PFSK-1 (cell line): ENCODE measurements around the gene AKAP13.

Source experiments
- FOXP2 ChIP-seq: optimal IDR thresholded peaks from 2 replicates; pipeline ENCODE3; 2011; ENCODE audit warnings: borderline replicate concordance, control low read depth, inconsistent platforms; ENCODE audit not compliant: insufficient read depth; ENCODE audit errors: extremely low read length, extremely low read depth
- POLR2AphosphoS5 ChIP-seq: IDR thresholded peaks from 2 replicates; pipeline ENCODE4 v1.6.1; 2012; ENCODE audit warnings: low read depth, mild to moderate bottlenecking, control low read depth, low read length, moderate library complexity
- SIN3A ChIP-seq: IDR thresholded peaks from 2 replicates; pipeline ENCODE4 v1.6.1; 2012; ENCODE audit warnings: mild to moderate bottlenecking, low read length, moderate library complexity, borderline replicate concordance; ENCODE audit not compliant: insufficient read depth
- TAF1 ChIP-seq: IDR thresholded peaks from 2 replicates; pipeline ENCODE4 v1.6.1; 2012; ENCODE audit warnings: low read length, control low read depth, borderline replicate concordance; ENCODE audit not compliant: insufficient read depth
- TF ChIP-seq, protein P1 (sequence below), 2 experiments: IDR thresholded peaks; 2 replicates each; pipeline versions ENCODE4 v1.6.1 to v1.8.0; 2011 to 2012; ENCODE audit warnings: low read depth in 2 of 2, low read length in 2 of 2, control low read depth in 1 of 2, inconsistent platforms in 1 of 2, mild to moderate bottlenecking in 1 of 2, moderate library complexity in 1 of 2; ENCODE audit not compliant: insufficient read depth in 1 of 2

AKAP13 gene

DNA sequence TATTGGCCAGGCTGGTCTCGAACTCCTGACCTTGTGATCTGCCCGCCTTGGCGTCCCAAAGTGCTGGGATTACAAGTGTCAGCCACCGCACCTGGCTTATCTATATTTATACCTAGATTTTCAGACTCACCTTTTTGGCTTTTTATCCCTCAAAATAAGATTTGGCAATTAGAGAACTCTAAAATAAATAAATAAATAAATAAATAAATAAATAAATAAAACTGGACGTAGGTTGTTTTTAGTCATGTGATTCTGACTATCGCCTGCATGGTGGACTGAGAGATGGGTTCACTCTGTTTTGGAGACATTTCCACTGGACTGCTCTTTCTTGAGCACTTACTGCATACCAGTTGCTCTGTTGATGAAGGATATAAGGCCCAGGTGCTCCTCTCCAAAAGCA, 46.2 kb upstream of the AKAP13 start:
- TF ChIP-seq SIN3A (no peak), TAF1 (no peak), FOXP2 (no peak), POLR2AphosphoS5 (no peak)
- TF ChIP-seq, protein P1, sequence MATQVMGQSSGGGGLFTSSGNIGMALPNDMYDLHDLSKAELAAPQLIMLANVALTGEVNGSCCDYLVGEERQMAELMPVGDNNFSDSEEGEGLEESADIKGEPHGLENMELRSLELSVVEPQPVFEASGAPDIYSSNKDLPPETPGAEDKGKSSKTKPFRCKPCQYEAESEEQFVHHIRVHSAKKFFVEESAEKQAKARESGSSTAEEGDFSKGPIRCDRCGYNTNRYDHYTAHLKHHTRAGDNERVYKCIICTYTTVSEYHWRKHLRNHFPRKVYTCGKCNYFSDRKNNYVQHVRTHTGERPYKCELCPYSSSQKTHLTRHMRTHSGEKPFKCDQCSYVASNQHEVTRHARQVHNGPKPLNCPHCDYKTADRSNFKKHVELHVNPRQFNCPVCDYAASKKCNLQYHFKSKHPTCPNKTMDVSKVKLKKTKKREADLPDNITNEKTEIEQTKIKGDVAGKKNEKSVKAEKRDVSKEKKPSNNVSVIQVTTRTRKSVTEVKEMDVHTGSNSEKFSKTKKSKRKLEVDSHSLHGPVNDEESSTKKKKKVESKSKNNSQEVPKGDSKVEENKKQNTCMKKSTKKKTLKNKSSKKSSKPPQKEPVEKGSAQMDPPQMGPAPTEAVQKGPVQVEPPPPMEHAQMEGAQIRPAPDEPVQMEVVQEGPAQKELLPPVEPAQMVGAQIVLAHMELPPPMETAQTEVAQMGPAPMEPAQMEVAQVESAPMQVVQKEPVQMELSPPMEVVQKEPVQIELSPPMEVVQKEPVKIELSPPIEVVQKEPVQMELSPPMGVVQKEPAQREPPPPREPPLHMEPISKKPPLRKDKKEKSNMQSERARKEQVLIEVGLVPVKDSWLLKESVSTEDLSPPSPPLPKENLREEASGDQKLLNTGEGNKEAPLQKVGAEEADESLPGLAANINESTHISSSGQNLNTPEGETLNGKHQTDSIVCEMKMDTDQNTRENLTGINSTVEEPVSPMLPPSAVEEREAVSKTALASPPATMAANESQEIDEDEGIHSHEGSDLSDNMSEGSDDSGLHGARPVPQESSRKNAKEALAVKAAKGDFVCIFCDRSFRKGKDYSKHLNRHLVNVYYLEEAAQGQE (IDR thresholded peaks at IDR 0.05; ENCODE audit: insufficient read depth in 1 of 2, low read depth in 2 of 2, low read length in 2 of 2), result no peak

DNA sequence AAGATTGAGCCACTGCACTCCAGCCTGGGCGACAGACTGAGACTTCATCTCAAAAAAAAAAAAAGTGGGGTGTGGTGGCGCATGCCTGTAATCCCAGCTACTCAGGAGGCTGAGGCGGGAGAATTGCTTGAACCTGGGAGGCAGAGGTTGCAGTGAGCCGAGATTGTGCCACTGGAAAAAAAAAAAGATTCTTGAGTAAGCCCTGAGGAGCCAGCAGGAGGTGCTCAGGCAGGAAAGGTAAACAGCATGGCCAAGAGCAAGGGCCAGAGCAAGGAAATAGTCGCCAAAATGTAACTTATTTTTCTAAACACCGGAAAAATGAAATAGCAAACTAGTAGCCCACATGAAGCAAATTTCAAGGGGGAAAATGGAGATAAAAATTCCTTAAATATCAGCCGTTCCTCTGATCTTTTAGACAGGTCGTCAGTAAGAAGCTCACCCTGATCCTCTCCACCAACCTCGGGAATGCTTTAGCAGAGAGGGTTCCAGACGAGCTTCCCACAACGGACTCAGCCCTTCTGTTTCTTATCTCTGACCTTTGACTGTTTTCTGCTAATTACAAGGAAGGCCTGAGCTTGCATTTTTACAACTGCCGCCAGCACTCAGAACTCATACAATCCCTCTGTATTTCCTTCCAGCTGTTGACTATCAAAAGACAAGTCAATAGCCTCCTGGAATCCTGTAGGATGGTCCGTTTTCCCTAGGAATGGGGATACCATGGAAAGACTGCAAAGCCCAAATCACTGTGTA, 45.0 kb upstream of the AKAP13 start:
- TF ChIP-seq, protein P1 (IDR thresholded peaks at IDR 0.05; ENCODE audit: insufficient read depth in 1 of 2, low read depth in 2 of 2, low read length in 2 of 2), result no peak
- TF ChIP-seq SIN3A (no peak), TAF1 (no peak), POLR2AphosphoS5 (no peak), FOXP2 (no peak)

DNA sequence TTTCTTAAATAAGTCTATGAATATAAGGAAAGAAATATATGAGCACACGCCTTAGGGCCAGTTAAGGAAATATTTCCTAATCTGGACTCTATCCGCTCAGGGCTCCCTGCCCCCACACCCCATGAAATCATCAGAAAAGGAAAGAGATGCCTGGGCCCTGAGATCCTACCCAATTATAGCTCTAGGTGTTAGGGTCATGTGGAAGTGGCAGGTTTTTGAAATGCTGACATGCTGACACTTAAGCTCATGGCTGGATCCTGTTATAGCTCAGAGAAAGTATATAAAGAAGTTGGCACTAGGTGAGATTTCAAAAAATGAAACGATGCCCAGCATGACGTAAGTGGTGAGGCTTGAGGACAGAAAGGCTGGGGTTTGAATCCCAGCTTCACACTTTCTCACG, 43.5 kb upstream of the AKAP13 start:
- no peak for TF ChIP-seq FOXP2

DNA sequence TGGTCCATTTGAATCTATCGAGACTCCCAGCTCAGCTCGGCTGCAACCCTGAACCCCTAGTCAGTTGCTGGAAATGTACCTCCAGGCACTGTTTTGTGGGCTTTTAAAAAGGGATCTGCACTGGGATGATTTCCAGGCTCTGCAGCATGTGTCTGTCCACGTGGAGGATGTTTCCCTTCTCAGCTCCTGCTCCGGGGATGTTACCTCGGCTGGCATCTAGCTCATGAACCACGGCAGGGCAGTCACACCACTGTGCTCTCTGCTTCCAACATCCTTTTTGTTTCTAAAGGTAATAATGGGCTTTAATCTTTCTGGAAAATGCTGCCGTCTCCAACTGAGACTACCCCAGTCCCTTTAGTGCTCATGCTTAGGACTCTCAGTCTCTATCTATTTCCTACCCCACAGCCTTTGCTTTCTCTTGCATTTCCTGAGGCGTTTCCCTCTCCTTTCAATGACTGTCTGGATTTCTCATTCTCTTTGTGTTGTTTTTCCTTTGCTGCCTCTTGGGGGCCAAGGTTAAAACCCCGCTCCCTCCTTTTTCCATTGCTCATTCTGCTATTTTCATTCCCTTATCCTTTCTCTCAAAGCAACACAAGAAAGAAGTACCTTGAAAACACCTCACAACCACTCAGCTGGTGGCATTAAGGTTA, 42.9 kb upstream of the AKAP13 start:
- no peak for TF ChIP-seq TAF1
- peak; percentile 36; the same call in 1 of the 2 replicates for TF ChIP-seq SIN3A

DNA sequence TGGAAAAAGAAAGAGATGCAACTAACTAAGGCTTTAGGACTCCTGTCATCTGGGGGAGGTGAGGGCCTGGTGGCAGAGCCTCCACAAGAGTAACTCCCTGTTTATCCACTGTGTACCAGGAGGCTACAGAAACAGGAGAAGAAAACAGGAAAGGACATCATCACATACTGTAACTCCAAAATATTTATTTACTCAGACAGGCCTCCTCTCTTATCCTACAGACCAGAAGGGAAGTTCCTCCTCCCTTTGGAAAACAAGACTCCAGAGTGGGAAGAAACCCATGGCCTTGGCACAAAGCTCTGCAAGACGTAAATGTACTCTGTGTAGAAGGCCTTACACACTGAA, 40.1 kb upstream of the AKAP13 start:
- TF ChIP-seq FOXP2, result no peak
- no peak for TF ChIP-seq POLR2AphosphoS5
- TF ChIP-seq, protein P1 (IDR thresholded peaks at IDR 0.05; ENCODE audit: insufficient read depth in 1 of 2, low read depth in 2 of 2, low read length in 2 of 2), result no peak
- TF ChIP-seq SIN3A, result no peak
- TF ChIP-seq TAF1, result no peak

DNA sequence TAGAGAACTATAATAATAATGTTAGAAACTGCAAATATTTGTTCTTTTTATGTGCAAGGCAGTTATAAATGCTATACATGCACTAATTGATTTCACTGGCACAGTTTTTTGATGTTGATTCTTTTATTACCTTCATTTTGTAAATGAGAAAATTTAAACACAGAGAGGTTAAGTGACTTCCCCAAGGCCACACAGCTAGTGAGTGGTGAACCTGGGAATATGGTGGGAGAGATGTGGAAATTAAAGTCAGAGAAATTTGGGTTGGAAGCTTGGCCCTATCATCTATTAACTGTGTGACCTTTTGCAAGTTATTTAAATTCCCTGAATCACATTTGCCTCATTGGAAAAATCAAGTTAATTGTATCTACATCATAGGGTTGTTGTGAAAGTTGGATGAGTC, 39.6 kb upstream of the AKAP13 start:
- TF ChIP-seq POLR2AphosphoS5 (no peak), FOXP2 (no peak), TAF1 (no peak), SIN3A (no peak)
- TF ChIP-seq, protein P1 (IDR thresholded peaks at IDR 0.05; ENCODE audit: insufficient read depth in 1 of 2, low read depth in 2 of 2, low read length in 2 of 2), result no peak
